Measurements from ENCODE around the gene PPP2R2D.

PPP2R2D gene

GRCh38 chr10:131905603-131906268 lies 4.9 kb downstream of the PPP2R2D start:
- DNase-seq = no peak
- peaks cover 29% of the 10 kb centered on the region for H3K79me1 ChIP-seq (ENCODE audit: low read length)
- no peak overlapping the region for H3K4me3 ChIP-seq (ENCODE audit: low read length)
- no CpG with 5 or more reads among the region's 17 CpGs for WGBS (ENCODE audit: extremely low coverage, insufficient coverage, low lambda C conversion rate)
- no peak overlapping the region for H2AK5ac ChIP-seq (ENCODE audit: low read length)
- peaks cover 77% of the 10 kb centered on the region for H3K79me2 ChIP-seq (ENCODE audit: control insufficient read depth, insufficient read depth, low read length)
- H3K56ac ChIP-seq (ENCODE audit: low read length) = no peak overlapping the region
- H3K18ac ChIP-seq (ENCODE audit: low read length) = no peak overlapping the region
- H3K4me2 ChIP-seq (ENCODE audit: low read length) = no peak overlapping the region
- H2BK15ac ChIP-seq (replicated peaks; ENCODE audit: low read depth) = no peak overlapping the region
- H3K23ac ChIP-seq (ENCODE audit: low read length) = no peak overlapping the region
- H3K36me3 ChIP-seq (ENCODE audit: control insufficient read depth, insufficient read depth, low read length) = peaks cover 2% of the 10 kb centered on the region
- no peak overlapping the region for H4K5ac ChIP-seq (ENCODE audit: low read length)
- no peaks in the 10 kb centered on the region for H3K27me3 ChIP-seq (ENCODE audit: insufficient read depth, low read length, poor library complexity)
- H3K4ac ChIP-seq (ENCODE audit: low read depth, low read length) = no peak overlapping the region
- no peak overlapping the region for H3K27ac ChIP-seq (ENCODE audit: low read depth, low read length)
- peaks cover 4% of the 10 kb centered on the region for H3K4me1 ChIP-seq (ENCODE audit: control insufficient read depth, low read depth, low read length)
- no peak overlapping the region for H2BK5ac ChIP-seq (ENCODE audit: low read length)
- H4K8ac ChIP-seq (ENCODE audit: low read depth, low read length) = no peak overlapping the region
- H2BK120ac ChIP-seq (ENCODE audit: low read depth, low read length) = no peak overlapping the region
- H3K9ac ChIP-seq (ENCODE audit: low read length) = no peak overlapping the region

DNA sequence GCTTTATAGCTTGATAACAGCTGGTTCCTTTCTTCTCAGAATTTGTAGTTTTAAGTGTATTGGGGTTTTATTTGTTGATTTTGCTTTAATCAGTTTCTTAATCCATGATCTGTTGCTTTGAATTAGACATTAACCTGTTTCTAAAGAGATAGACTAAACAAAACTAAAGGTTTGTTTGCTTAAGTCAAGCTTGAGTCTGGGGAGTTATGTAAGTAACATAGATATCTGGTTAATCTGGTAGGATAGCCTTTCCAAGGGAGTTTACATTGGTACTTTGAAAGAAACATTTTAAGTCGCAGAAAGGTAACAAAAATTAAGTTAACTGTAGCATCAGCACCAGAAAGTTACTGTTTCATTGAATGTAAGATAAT lies 5.4 kb downstream of the PPP2R2D start:
- no peak overlapping the region for H3K4me2 ChIP-seq (ENCODE audit: low read length)
- H3K4me1 ChIP-seq (ENCODE audit: control insufficient read depth, low read depth, low read length) = peaks cover 4% of the 10 kb centered on the region
- H4K5ac ChIP-seq (ENCODE audit: low read length) = no peak overlapping the region
- no peak overlapping the region for H3K23ac ChIP-seq (ENCODE audit: low read length)
- no peak overlapping the region for H3K18ac ChIP-seq (ENCODE audit: low read length)
- no CpG with 5 or more reads among the region's 1 CpG for WGBS (ENCODE audit: extremely low coverage, insufficient coverage, low lambda C conversion rate)
- no peak overlapping the region for H2AK5ac ChIP-seq (ENCODE audit: low read length)
- H3K9ac ChIP-seq (ENCODE audit: low read length) = no peak overlapping the region
- H3K27ac ChIP-seq (ENCODE audit: low read depth, low read length) = no peak overlapping the region
- H3K27me3 ChIP-seq (ENCODE audit: insufficient read depth, low read length, poor library complexity) = no peaks in the 10 kb centered on the region
- no peak for DNase-seq
- H3K36me3 ChIP-seq (ENCODE audit: control insufficient read depth, insufficient read depth, low read length) = peaks cover 2% of the 10 kb centered on the region
- no peak overlapping the region for H3K4me3 ChIP-seq (ENCODE audit: low read length)
- H2BK5ac ChIP-seq (ENCODE audit: low read length) = no peak overlapping the region
- H3K79me1 ChIP-seq (ENCODE audit: low read length) = peaks cover 34% of the 10 kb centered on the region
- H3K56ac ChIP-seq (ENCODE audit: low read length) = no peak overlapping the region
- H4K8ac ChIP-seq (ENCODE audit: low read depth, low read length) = no peak overlapping the region
- H2BK15ac ChIP-seq (replicated peaks; ENCODE audit: low read depth) = no peak overlapping the region
- no peak overlapping the region for H3K4ac ChIP-seq (ENCODE audit: low read depth, low read length)
- no peak overlapping the region for H2BK120ac ChIP-seq (ENCODE audit: low read depth, low read length)
- peaks cover 82% of the 10 kb centered on the region for H3K79me2 ChIP-seq (ENCODE audit: control insufficient read depth, insufficient read depth, low read length)

- Histone ChIP-seq H3K4ac (ENCODE audit: low read depth, low read length) (no peak overlapping the region), H3K4me2 (ENCODE audit: low read length) (no peak overlapping the region), H3K56ac (ENCODE audit: low read length) (no peak overlapping the region), H4K5ac (ENCODE audit: low read length) (no peak overlapping the region), H2BK15ac (replicated peaks; ENCODE audit: low read depth) (no peak overlapping the region), H3K79me1 (ENCODE audit: low read length) (peaks cover 40% of the 10 kb centered on the region), H3K79me2 (ENCODE audit: control insufficient read depth, insufficient read depth, low read length) (peaks cover 81% of the 10 kb centered on the region), H3K9ac (ENCODE audit: low read length) (no peak overlapping the region), H3K4me3 (ENCODE audit: low read length) (no peak overlapping the region), H3K27ac (ENCODE audit: low read depth, low read length) (no peak overlapping the region), H4K8ac (ENCODE audit: low read depth, low read length) (no peak overlapping the region), H3K4me1 (ENCODE audit: control insufficient read depth, low read depth, low read length) (peaks cover 4% of the 10 kb centered on the region), H3K18ac (ENCODE audit: low read length) (no peak overlapping the region), H3K36me3 (ENCODE audit: control insufficient read depth, insufficient read depth, low read length) (peaks cover 2% of the 10 kb centered on the region), H2BK120ac (ENCODE audit: low read depth, low read length) (no peak overlapping the region), H2BK5ac (ENCODE audit: low read length) (no peak overlapping the region), H2AK5ac (ENCODE audit: low read length) (no peak overlapping the region), H3K27me3 (ENCODE audit: insufficient read depth, low read length, poor library complexity) (no peaks in the 10 kb centered on the region), H3K23ac (ENCODE audit: low read length) (no peak overlapping the region)
- no peak for DNase-seq
- WGBS (ENCODE audit: extremely low coverage, insufficient coverage, low lambda C conversion rate) = no CpG with 5 or more reads among the region's 8 CpGs
Observed at GRCh38 chr10:131907679-131908078, 6.9 kb downstream of the PPP2R2D start.

GRCh38 chr10:131908151-131908550 lies 7.3 kb downstream of the PPP2R2D start:
- peaks cover 41% of the 10 kb centered on the region for H3K79me1 ChIP-seq (ENCODE audit: low read length)
- no peak overlapping the region for H4K8ac ChIP-seq (ENCODE audit: low read depth, low read length)
- no CpG with 5 or more reads among the region's 5 CpGs for WGBS (ENCODE audit: extremely low coverage, insufficient coverage, low lambda C conversion rate)
- no peak overlapping the region for H3K4ac ChIP-seq (ENCODE audit: low read depth, low read length)
- H3K27me3 ChIP-seq (ENCODE audit: insufficient read depth, low read length, poor library complexity) = no peaks in the 10 kb centered on the region
- no peak overlapping the region for H3K23ac ChIP-seq (ENCODE audit: low read length)
- H2BK120ac ChIP-seq (ENCODE audit: low read depth, low read length) = no peak overlapping the region
- H3K4me3 ChIP-seq (ENCODE audit: low read length) = no peak overlapping the region
- H3K56ac ChIP-seq (ENCODE audit: low read length) = no peak overlapping the region
- peaks cover 2% of the 10 kb centered on the region for H3K36me3 ChIP-seq (ENCODE audit: control insufficient read depth, insufficient read depth, low read length)
- peaks cover 4% of the 10 kb centered on the region for H3K4me1 ChIP-seq (ENCODE audit: control insufficient read depth, low read depth, low read length)
- H3K79me2 ChIP-seq (ENCODE audit: control insufficient read depth, insufficient read depth, low read length) = peaks cover 79% of the 10 kb centered on the region
- no peak overlapping the region for H3K4me2 ChIP-seq (ENCODE audit: low read length)
- H3K9ac ChIP-seq (ENCODE audit: low read length) = no peak overlapping the region
- no peak overlapping the region for H3K18ac ChIP-seq (ENCODE audit: low read length)
- no peak for DNase-seq
- no peak overlapping the region for H3K27ac ChIP-seq (ENCODE audit: low read depth, low read length)
- no peak overlapping the region for H2BK15ac ChIP-seq (replicated peaks; ENCODE audit: low read depth)
- no peak overlapping the region for H2AK5ac ChIP-seq (ENCODE audit: low read length)
- H2BK5ac ChIP-seq (ENCODE audit: low read length) = no peak overlapping the region
- H4K5ac ChIP-seq (ENCODE audit: low read length) = no peak overlapping the region

DNA sequence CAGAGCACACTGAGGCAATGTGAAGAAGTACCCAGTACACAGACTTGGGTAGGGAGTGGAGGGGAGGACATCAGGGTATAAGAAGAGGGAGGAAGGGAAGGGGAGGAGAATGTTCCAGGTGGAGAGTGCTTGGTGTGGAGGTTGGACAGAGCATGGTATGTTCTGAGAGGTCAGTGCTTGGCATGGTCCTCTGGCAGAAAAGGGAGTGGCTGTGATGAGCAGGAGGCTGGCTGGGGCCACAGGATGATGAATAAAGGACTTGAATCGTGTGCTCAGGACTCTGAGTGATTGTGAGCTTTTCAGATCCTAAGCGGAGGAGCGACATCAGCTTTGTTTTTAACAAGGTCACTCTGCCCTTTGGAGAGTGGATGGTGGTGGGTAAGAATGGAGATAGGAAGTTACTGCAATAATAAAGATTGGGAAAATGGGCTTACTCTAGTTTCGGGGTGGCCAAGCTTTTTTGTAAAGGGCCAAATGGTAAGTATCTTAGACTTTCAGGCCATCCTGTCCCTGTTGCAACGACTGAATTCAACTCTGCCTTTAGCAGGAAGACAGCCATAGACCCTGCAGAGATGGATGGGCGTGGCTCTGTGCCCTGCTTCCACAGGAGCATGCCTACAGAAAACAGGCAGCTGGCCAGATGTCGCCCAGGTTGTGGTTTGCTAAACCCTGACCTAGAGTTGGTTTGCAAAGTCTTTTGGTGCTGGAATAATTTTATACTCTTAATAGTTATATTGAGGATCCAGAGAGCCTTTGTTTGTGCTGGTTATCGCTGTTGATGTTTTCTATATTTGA lies 8.4 kb downstream of the PPP2R2D start:
- Histone ChIP-seq H3K27ac (ENCODE audit: low read depth, low read length) (no peak overlapping the region), H3K4me3 (ENCODE audit: low read length) (no peak overlapping the region), H3K18ac (ENCODE audit: low read length) (no peak overlapping the region), H3K36me3 (ENCODE audit: control insufficient read depth, insufficient read depth, low read length) (peaks cover 2% of the 10 kb centered on the region), H2AK5ac (ENCODE audit: low read length) (no peak overlapping the region), H3K4me2 (ENCODE audit: low read length) (no peak overlapping the region), H3K27me3 (ENCODE audit: insufficient read depth, low read length, poor library complexity) (no peaks in the 10 kb centered on the region), H3K79me1 (ENCODE audit: low read length) (peaks cover 48% of the 10 kb centered on the region), H4K5ac (ENCODE audit: low read length) (no peak overlapping the region), H3K4me1 (ENCODE audit: control insufficient read depth, low read depth, low read length) (peaks cover 4% of the 10 kb centered on the region), H3K79me2 (ENCODE audit: control insufficient read depth, insufficient read depth, low read length) (peaks cover 79% of the 10 kb centered on the region), H2BK120ac (ENCODE audit: low read depth, low read length) (no peak overlapping the region), H3K4ac (ENCODE audit: low read depth, low read length) (no peak overlapping the region), H4K8ac (ENCODE audit: low read depth, low read length) (no peak overlapping the region), H2BK5ac (ENCODE audit: low read length) (no peak overlapping the region), H3K56ac (ENCODE audit: low read length) (peak overlapping the region; percentile 34), H3K23ac (ENCODE audit: low read length) (no peak overlapping the region), H2BK15ac (replicated peaks; ENCODE audit: low read depth) (no peak overlapping the region), H3K9ac (ENCODE audit: low read length) (no peak overlapping the region)
- WGBS (ENCODE audit: extremely low coverage, insufficient coverage, low lambda C conversion rate) = no CpG with 5 or more reads among the region's 8 CpGs
- DNase-seq = no peak

Measured in mesendoderm (in vitro differentiated cells).